WI38 (cell line): ENCODE measurements around the gene CDH23.

Source experiments
- H3K4me3 ChIP-seq: 2 replicates; pipeline ENCODE4 v1.5.1; 2011; ENCODE audit warnings: low read depth, mild to moderate bottlenecking, control low read depth, low read length
- CTCF ChIP-seq: IDR thresholded peaks from 2 replicates; pipeline ENCODE4 v1.5.1; 2012; ENCODE audit warnings: low read depth, mild to moderate bottlenecking, control low read depth, low read length

The CDH23 gene

GRCh38 chr10:71573562-71574518 lies 177.1 kb downstream of the CDH23 start:
- no peak overlapping the region for H3K4me3 ChIP-seq
- no peak for TF ChIP-seq CTCF

DNA sequence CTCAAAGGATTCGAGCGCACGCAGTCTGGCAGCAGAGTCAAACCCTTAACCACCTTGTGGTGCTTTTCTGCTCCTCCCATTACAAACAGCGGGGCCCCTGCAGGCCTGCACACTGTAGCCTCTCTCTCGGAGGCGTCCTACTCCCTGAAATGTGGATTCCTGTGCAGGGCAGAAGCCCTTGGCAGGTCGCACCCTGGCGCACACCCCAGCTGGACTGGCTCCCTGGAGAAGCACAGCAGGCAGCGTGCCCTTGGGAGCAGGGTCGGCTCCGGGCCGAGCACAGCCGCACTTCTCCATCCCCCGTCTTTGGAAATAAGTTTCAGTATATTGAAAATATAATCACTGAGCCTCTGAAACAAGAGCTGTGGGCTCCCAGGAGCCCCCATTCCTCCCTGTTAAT lies 178.7 kb downstream of the CDH23 start:
- no peak overlapping the region for H3K4me3 ChIP-seq
- TF ChIP-seq CTCF: no peak

GRCh38 chr10:71575934-71576801 lies 179.4 kb downstream of the CDH23 start:
- H3K4me3 ChIP-seq: no peak overlapping the region
- no peak for TF ChIP-seq CTCF

DNA sequence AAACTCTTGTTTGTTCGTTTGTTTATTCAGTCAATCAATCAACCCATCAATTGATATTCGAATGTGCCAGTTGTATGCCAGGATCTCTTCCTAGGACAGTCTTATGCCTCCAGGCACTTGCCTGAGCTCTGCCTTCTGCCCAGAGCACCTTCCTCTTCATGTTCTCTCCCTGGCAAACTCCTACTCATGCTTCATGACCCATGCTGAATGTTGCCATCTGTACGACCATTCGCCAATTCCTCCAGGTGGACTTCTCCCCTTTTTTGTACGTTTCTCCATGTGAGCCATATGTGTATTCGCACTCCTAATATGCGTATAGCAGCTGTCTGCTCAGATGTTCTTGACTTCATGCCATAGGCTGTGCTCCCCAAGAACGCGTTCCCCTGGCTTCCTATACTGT lies 180.1 kb downstream of the CDH23 start:
- TF ChIP-seq CTCF: no peak

DNA sequence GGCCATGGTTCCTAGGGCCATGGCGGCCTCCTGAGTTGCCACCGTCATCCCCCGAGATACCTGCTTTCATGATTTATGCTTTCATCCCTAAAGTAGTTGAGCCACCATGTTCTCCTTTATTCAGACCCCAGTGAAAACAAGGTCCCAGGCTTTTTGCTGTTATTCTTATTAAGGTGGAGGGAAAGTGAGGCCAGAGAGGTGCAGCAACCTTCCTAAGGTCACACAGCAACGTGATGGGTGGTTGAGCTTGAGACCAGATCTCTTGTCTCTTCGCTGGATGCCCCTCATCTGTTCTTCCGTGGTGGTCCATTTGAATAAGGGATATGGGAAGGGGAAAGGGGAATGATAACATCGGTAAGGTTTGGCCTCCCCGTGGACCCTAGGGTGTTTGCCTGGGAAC lies 180.6 kb downstream of the CDH23 start:
- TF ChIP-seq CTCF: no peak
- no peak overlapping the region for H3K4me3 ChIP-seq

More for the DNA sequence above, 180.1 kb downstream of the CDH23 start:
- H3K4me3 ChIP-seq: no peak overlapping the region

DNA sequence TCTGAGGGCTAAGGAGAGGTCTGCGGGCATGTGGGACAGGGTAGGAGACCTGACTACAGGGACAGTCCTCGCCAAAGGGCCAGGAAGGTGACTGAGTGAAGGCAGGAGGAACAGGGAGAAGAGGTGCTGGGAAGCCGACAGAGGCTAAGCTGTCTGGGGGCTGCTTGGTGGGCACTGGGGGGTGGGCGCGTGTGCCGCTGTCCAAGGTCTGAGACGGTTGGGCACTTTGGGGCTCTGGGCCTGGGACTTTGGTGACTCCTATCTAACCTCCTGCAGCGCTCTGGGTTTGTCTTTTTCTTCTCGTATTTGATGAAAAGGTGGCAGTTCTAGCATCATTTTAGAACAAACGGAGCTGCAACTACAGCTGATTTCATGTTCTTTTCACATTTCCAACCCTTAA lies 181.3 kb downstream of the CDH23 start:
- H3K4me3 ChIP-seq: no peak overlapping the region
- TF ChIP-seq CTCF: no peak
